Heart left ventricle (tissue), 16 donors: ENCODE data around the gene ITK. TPM values are rescaled to one million over a fixed set of nuclear protein-coding genes. Genes with fewer than 3 reads are reported as not detected.
A peak's percentile ranks its signal among the peaks of the same experiment; 100 is the strongest.

Experiments
- ATAC-seq, 4 donors: fragments of 200-7000 bp; cut with Tn5 transposase; one replicate each; pipeline ENCODE4 v1.9.1; 2020 to 2022; ENCODE audit warnings: moderate library complexity in 4 of 4, mild to moderate bottlenecking in 3 of 4, moderate number of reproducible peaks in 1 of 4
- DNase-seq, 5 donors: peaks; one replicate each; pipeline ENCODE4 v3.0.0-alpha.2; 2020
- H3K27ac ChIP-seq, 12 donors: fragments of 200-600 bp; sonication (generic) in 4 of 12; one replicate each; pipeline versions ENCODE4 v1.5.0 to v1.8.0; 2016 to 2022; ENCODE audit warnings: mild to moderate bottlenecking in 2 of 12
- H3K27me3 ChIP-seq, 9 donors: fragments of 200-600 bp; sonication (generic) in 2 of 9; one replicate each; pipeline versions ENCODE4 v1.5.1 to v1.8.0; 2016 to 2022; ENCODE audit warnings: mild to moderate bottlenecking in 3 of 9
- H3K36me3 ChIP-seq, 9 donors: fragments of 200-600 bp; sonication (generic) in 2 of 9; one replicate each; pipeline versions ENCODE4 v1.5.0 to v1.8.0; 2018 to 2022; ENCODE audit warnings: mild to moderate bottlenecking in 2 of 9
- H3K4me1 ChIP-seq, 12 donors: fragments of 200-600 bp; sonication (generic) in 4 of 12; one replicate each; pipeline versions ENCODE4 v1.5.0 to v1.8.0; 2016 to 2022; ENCODE audit warnings: mild to moderate bottlenecking in 3 of 12
- H3K4me3 ChIP-seq, 12 donors: fragments of 200-600 bp; sonication (generic) in 4 of 12; one replicate each; pipeline versions ENCODE4 v1.5.0 to v1.8.0; 2017 to 2022; ENCODE audit warnings: mild to moderate bottlenecking in 9 of 12, moderate library complexity in 4 of 12
- H3K9me3 ChIP-seq, 12 donors: fragments of 200-600 bp; sonication (generic) in 4 of 12; one replicate each; pipeline versions ENCODE4 v1.5.0 to v1.8.0; 2016 to 2022; ENCODE audit warnings: mild to moderate bottlenecking in 1 of 12
- POLR2A ChIP-seq, 2 donors: fragments of 450-650 bp; IDR thresholded peaks; one replicate each; pipeline ENCODE4 v1.6.1; 2017; ENCODE audit warnings: antibody characterized with exemption in 2 of 2, mild to moderate bottlenecking in 2 of 2, moderate library complexity in 2 of 2
- WGBS, 4 donors: extraction: QIAGEN DNeasy Blood & Tissue Kit in 2 of 4; methylation state at CpG; one replicate each; pipeline versions ENCODE4 v1.1.5 to v1.1.7; 2013 to 2018; 5-methylcytosine and 5-hydroxymethylcytosine counted together
- intact Hi-C, 10 donors: fragments of 100-400 bp; cut with DNase I; formaldehyde crosslinking; loops; one replicate each; pipeline versions ENCODE4 v1.11.1 to v1.14.2; 2022
- polyA plus RNA-seq, 2 donors: library from polyadenylated mRNA; stranded (reverse); fragments of 200-250 nt; gene quantifications; one replicate each; pipeline ENCODE4 v1.2.3, GENCODE V29; 2013
- total RNA-seq, 9 donors: library from RNA; depleted of rRNA in 2 of 9; stranded (reverse); fragments of >200 nt in 2 of 9; fragmentation: NEBNext Ultra II Directional in 3 of 9; extraction: Animal tissue kit (Norgen Biotek cat#: 25700) in 3 of 9; gene quantifications; one replicate each; pipeline versions ENCODE4 v1.1.0 to v1.2.4, GENCODE V29; 2016 to 2023
- TF ChIP-seq, protein P1 (sequence below), 12 donors: fragments of 200-600 bp; sonication (generic) in 4 of 12; IDR thresholded peaks; one replicate each; pipeline versions ENCODE4 v1.5.0 to v1.8.0; 2018 to 2022; ENCODE audit warnings: antibody characterized with exemption in 12 of 12, mild to moderate bottlenecking in 5 of 12
- donor health status: ischemic (EF 13 %, LVEDD 7.1; RV severe dilation, severe dysfunction).
- donor health status: healthy with polysubstance abuse.
- donor health status: DM: no; HTN: yes; CAD: no.
- donor health status: DM: no; HTN: no; CAD: no.
- donor health status: ischemic (EF 25% LVEDD 6.9; RV normal size, moderate dysfunction).
- donor health status: ischemic (EF 25% LVEDD 5.7; RV mildly dilated, moderate dysfunction).
- donor health status: healthy.
- donor health status: DM: yes; HTN: yes; CAD: no.
- donor health status: ischemic (EF 35%, LVEDD 5.7; RV mildly dilated, moderate dysfunction).
- donor health status: nonischemic (EF 11% LVEDD 7.7; RV severe dilation, severe dysfunction).
- donor health status: DM: yes; HTN: yes; CAD: no.
- donor health status: PGD.
- donor health status: ischemic (EF 29% LVEDD 5.4; RV normal size, mild dysfunction).
- donor health status: nonischemic (EF 23%, LVEDD 6.1; RV moderate dilation, normal function).

The ITK gene
- total and polyA plus RNA-seq, 11 donors = 0.09 to 7.3 (median 0.42) TPM

DNA sequence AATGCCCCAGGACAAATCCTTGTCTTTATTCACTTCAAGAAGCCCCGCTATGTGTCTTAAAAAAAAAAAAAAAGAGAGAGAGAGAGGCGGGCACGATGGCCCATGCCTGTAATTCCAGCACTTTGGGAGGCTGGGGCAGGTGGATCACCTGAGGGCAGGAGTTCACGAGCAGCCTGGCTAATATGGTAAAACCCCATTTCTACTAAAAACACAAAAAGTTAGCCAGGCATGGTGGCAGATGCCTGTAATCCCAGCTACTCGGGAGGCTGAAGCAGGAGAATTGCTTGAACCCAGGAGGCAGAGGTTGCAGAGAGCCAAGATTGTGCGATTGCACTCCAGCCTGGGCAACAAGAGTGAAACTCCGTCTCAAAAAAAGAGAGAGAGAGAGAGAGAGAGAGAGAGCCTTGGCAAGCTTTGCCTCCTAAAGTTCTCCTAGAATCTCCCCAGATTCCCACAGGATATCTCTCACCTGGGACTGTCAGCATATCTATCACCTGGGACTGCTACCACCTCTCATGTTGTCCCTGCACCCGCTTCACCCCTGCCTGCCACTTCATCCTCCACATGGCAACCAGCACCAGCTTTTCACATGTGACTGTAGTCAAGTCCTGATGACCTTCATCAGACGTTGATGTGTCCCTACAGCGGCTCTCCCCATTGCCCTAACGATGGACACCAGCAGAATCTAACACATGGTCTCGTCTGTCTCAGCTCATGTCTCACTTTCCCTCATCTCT, 5.8 kb downstream of the ITK start:
- TF ChIP-seq, protein P1, sequence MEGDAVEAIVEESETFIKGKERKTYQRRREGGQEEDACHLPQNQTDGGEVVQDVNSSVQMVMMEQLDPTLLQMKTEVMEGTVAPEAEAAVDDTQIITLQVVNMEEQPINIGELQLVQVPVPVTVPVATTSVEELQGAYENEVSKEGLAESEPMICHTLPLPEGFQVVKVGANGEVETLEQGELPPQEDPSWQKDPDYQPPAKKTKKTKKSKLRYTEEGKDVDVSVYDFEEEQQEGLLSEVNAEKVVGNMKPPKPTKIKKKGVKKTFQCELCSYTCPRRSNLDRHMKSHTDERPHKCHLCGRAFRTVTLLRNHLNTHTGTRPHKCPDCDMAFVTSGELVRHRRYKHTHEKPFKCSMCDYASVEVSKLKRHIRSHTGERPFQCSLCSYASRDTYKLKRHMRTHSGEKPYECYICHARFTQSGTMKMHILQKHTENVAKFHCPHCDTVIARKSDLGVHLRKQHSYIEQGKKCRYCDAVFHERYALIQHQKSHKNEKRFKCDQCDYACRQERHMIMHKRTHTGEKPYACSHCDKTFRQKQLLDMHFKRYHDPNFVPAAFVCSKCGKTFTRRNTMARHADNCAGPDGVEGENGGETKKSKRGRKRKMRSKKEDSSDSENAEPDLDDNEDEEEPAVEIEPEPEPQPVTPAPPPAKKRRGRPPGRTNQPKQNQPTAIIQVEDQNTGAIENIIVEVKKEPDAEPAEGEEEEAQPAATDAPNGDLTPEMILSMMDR (IDR thresholded peaks at IDR 0.05) = no peak
- TF ChIP-seq POLR2A (IDR thresholded peaks at IDR 0.05) = no peak
- H3K27me3 ChIP-seq = peaks cover 0 to 8% (median 0%) of the 10 kb centered on the region in 9 donors
- H3K4me1 ChIP-seq = no peaks in the 10 kb centered on the region
- intact Hi-C loops = no loop called here
- peak overlapping the region in 1 of 12 donors; percentile 20 for H3K4me3 ChIP-seq
- no peak for ATAC-seq
- WGBS, 4 donors = 78 to 85% (median 83%) methylated on average over 12 of the region's 12 CpGs
- no peaks in the 10 kb centered on the region for H3K36me3 ChIP-seq
- H3K9me3 ChIP-seq = peaks cover 0 to 4% (median 0%) of the 10 kb centered on the region in 12 donors
- no peak overlapping the region for H3K27ac ChIP-seq
- DNase-seq = no peak

DNA sequence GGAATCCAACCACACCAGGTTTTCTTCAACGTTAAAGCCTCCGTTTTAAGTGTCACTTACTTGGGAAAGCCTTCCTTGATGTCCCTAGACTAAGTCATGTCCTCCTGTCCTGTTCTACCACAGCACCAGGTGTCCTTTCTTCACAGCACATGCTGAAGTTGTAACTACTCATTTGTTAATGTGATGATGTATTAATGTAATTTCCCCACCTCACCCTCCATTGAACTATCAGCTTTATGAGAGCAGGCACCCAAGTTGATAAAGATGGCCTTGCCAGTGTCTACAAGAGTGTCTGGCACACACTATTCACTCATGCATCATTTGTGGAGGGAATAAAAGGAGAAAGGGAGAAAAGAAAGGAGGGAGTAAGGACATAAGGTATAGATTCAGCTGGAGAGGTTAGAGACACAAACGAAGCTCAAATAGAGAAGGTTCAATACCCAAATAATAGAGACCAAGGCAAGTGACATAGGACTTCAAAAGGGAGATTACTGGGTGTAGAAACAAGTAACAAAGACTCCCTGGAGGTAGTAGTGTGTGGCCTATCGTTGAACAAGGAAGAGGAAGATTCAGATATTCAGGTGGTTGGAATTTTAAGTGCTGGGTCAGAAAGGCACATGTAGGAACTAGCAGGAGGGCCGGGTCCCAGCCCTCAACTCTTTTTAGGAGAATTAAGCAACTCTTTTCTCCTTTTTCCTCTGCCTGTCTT, 6.6 kb downstream of the ITK start:
- ATAC-seq (no peak), DNase-seq (no peak)
- intact Hi-C loops = no loop called here
- H3K4me3 ChIP-seq = peak overlapping the region in 1 of 12 donors; percentile 20
- H3K27ac ChIP-seq = peak overlapping the region in 1 of 12 donors; percentile 17
- no peaks in the 10 kb centered on the region for H3K4me1 ChIP-seq
- 58 to 68% (median 64%) methylated on average over 5 of the region's 5 CpGs for WGBS, 4 donors
- peaks cover 0 to 8% (median 0%) of the 10 kb centered on the region in 9 donors for H3K27me3 ChIP-seq
- no peak for TF ChIP-seq POLR2A (IDR thresholded peaks at IDR 0.05)
- TF ChIP-seq, protein P1 (IDR thresholded peaks at IDR 0.05) = no peak
- H3K9me3 ChIP-seq = peaks cover 0 to 4% (median 0%) of the 10 kb centered on the region in 12 donors
- H3K36me3 ChIP-seq = no peaks in the 10 kb centered on the region

DNA sequence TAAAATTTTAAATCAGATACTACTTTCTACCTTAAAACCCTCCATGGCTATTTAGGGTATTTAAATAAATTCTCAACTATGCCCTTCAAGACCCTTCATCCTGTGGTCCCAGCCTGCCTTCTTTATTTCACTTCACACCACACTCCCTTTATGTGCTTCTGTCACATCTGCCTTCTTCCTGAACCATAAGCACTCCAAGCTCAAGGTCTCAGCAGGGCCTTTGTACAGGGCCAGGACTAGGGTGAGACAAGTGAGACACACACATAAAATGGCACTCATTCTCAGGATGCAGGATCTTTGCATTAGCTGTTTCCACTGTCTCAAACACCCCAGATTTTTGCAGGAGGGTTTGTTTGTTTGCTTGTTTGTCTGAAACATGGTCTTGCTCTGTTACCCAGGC, 7.6 kb downstream of the ITK start:
- H3K4me1 ChIP-seq = no peaks in the 10 kb centered on the region
- H3K27me3 ChIP-seq = peaks cover 0 to 17% (median 0%) of the 10 kb centered on the region in 9 donors
- intact Hi-C loops = no loop called here
- no peak for ATAC-seq
- H3K27ac ChIP-seq = peak overlapping the region in 1 of 12 donors; percentile 17
- no peak for TF ChIP-seq POLR2A (IDR thresholded peaks at IDR 0.05)
- TF ChIP-seq, protein P1 (IDR thresholded peaks at IDR 0.05) = no peak
- no peak for DNase-seq
- peak overlapping the region in 1 of 12 donors; percentile 13 for H3K4me3 ChIP-seq
- no peaks in the 10 kb centered on the region for H3K36me3 ChIP-seq
- peaks cover 0 to 9% (median 0%) of the 10 kb centered on the region in 12 donors for H3K9me3 ChIP-seq

DNA sequence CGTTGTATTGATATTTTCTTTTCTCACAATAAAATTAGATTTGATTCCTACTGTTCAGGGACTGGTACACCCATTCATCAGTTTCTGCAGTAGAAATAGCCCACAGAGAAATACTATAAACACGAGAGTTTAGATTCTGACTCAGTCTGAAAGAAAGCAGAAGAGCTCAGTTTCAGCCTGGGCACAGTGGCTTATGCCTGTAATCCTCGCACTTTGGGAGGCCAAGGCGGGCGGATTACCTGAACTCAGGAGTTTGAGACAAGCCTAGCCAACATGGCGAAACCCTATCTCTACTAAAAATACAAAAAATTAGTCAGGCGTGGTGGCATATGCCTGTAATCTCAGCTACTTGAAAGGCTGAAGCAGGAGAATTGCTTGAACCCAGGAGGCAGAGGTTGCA, 8.6 kb downstream of the ITK start:
- WGBS, 4 donors = 80 to 91% (median 87%) methylated on average over 7 of the region's 7 CpGs
- Histone ChIP-seq H3K9me3 (peaks cover 0 to 8% (median 0%) of the 10 kb centered on the region in 12 donors), H3K4me3 (peak overlapping the region in 1 of 12 donors; percentile 13), H3K36me3 (no peaks in the 10 kb centered on the region), H3K27ac (no peak overlapping the region), H3K27me3 (peaks cover 0 to 13% (median 0%) of the 10 kb centered on the region in 9 donors), H3K4me1 (no peaks in the 10 kb centered on the region)
- ATAC-seq (no peak), DNase-seq (no peak)
- TF ChIP-seq, protein P1 (IDR thresholded peaks at IDR 0.05) = no peak
- TF ChIP-seq POLR2A (IDR thresholded peaks at IDR 0.05) = no peak
- intact Hi-C loops = no loop called here
